SK-N-SH treated with all-trans-retinoic acid at 6 μM for 48 hours (cell line): ENCODE results near the gene FOXN3.

Experiments used
- ATAC-seq: fragments of 200-7000 bp; cut with Tn5 transposase; 3 replicates; pipeline ENCODE4 v1.9.1; 2020; ENCODE audit warnings: mild to moderate bottlenecking, moderate library complexity
- ARNTL ChIP-seq: fragments of 450-650 bp; formaldehyde crosslinking; IDR thresholded peaks from 2 replicates; pipeline ENCODE4 v1.5.0; 2020; ENCODE audit warnings: low read depth, mild to moderate bottlenecking, moderate library complexity, borderline replicate concordance
- BACH2 ChIP-seq: fragments of 250-450 bp; sonication (Bioruptor Pico); IDR thresholded peaks from 2 replicates; pipeline ENCODE4 v1.9.0; 2021; ENCODE audit warnings: mild to moderate bottlenecking, borderline replicate concordance
- CSDC2 ChIP-seq: fragments of 250-450 bp; sonication (Bioruptor Pico); IDR thresholded peaks from 2 replicates; pipeline ENCODE4 v1.5.0; 2020; ENCODE audit warnings: mild to moderate bottlenecking, moderate library complexity
- ESRRG ChIP-seq: fragments of 250-450 bp; sonication (Bioruptor Pico); IDR thresholded peaks from 2 replicates; pipeline ENCODE4 v1.6.1; 2021; ENCODE audit warnings: mild to moderate bottlenecking
- GLIS3 ChIP-seq: fragments of 250-450 bp; sonication (Bioruptor Pico); IDR thresholded peaks from 2 replicates; pipeline ENCODE4 v1.5.0; 2020; ENCODE audit warnings: mild to moderate bottlenecking, moderate library complexity
- ISL1 ChIP-seq: fragments of 250-450 bp; sonication (Bioruptor Pico); IDR thresholded peaks from 2 replicates; pipeline ENCODE4 v2.1.2; 2022; ENCODE audit warnings: mild to moderate bottlenecking, moderate library complexity
- PATZ1 ChIP-seq: fragments of 250-450 bp; sonication (Bioruptor Pico); IDR thresholded peaks from 2 replicates; pipeline ENCODE4 v1.8.0; 2020; ENCODE audit warnings: mild to moderate bottlenecking, moderate library complexity, borderline replicate concordance
- POU6F1 ChIP-seq: fragments of 250-450 bp; sonication (Bioruptor Pico); IDR thresholded peaks from 2 replicates; pipeline ENCODE4 v1.8.0; 2021; ENCODE audit warnings: low read depth, mild to moderate bottlenecking, moderate library complexity, borderline replicate concordance
- PPARA ChIP-seq: fragments of 250-450 bp; sonication (Bioruptor Pico); IDR thresholded peaks from 2 replicates; pipeline ENCODE4 v1.5.0; 2020; ENCODE audit warnings: mild to moderate bottlenecking, borderline replicate concordance
- RARB ChIP-seq: fragments of 250-450 bp; sonication (Bioruptor Pico); IDR thresholded peaks from 2 replicates; pipeline ENCODE4 v1.8.0; 2021; ENCODE audit warnings: mild to moderate bottlenecking, moderate library complexity
- SNAI2 ChIP-seq: fragments of 250-450 bp; sonication (Bioruptor Pico); IDR thresholded peaks from 2 replicates; pipeline ENCODE4 v1.5.0; 2020; ENCODE audit warnings: mild to moderate bottlenecking, moderate library complexity
- TOX ChIP-seq: fragments of 250-450 bp; sonication (Bioruptor Pico); IDR thresholded peaks from 2 replicates; pipeline ENCODE4 v1.8.0; 2021; ENCODE audit warnings: mild to moderate bottlenecking, moderate library complexity, borderline replicate concordance
- TSHZ2 ChIP-seq: fragments of 250-450 bp; sonication (Bioruptor Pico); IDR thresholded peaks from 2 replicates; pipeline ENCODE4 v1.5.0; 2020; ENCODE audit warnings: mild to moderate bottlenecking, moderate library complexity
- ZC3H10 ChIP-seq: fragments of 250-450 bp; sonication (Bioruptor Pico); IDR thresholded peaks from 2 replicates; pipeline ENCODE4 v1.5.1; 2021; ENCODE audit warnings: mild to moderate bottlenecking, moderate library complexity
- ZFP3 ChIP-seq: fragments of 250-450 bp; sonication (Bioruptor Pico); IDR thresholded peaks from 2 replicates; pipeline ENCODE4 v1.5.0; 2020; ENCODE audit warnings: mild to moderate bottlenecking, moderate library complexity
- ZFP30 ChIP-seq: fragments of 450-650 bp; formaldehyde crosslinking; IDR thresholded peaks from 2 replicates; pipeline ENCODE4 v1.5.0; 2022; ENCODE audit warnings: mild to moderate bottlenecking, moderate library complexity
- ZNF565 ChIP-seq: fragments of 450-650 bp; formaldehyde crosslinking; conservative IDR thresholded peaks from 2 replicates; pipeline ENCODE4 v1.5.0; 2020; ENCODE audit warnings: low read depth, mild to moderate bottlenecking, moderate library complexity
- ZNF70 ChIP-seq: fragments of 450-650 bp; formaldehyde crosslinking; IDR thresholded peaks from 2 replicates; pipeline ENCODE4 v1.5.0; 2020; ENCODE audit warnings: mild to moderate bottlenecking, moderate library complexity
- ZNF8 ChIP-seq: fragments of 450-650 bp; formaldehyde crosslinking; IDR thresholded peaks from 2 replicates; pipeline ENCODE4 v1.5.0; 2020; ENCODE audit warnings: mild to moderate bottlenecking, moderate library complexity

Gene FOXN3

GRCh38 chr14:89269404-89269803, 147.6 kb downstream of the FOXN3 start (continued):
- TF ChIP-seq TSHZ2 (CRISPR knock-in tag) (no peak), ZFP3 (CRISPR knock-in tag) (no peak), PPARA (CRISPR knock-in tag) (no peak), CSDC2 (no peak)

GRCh38 chr14:89268514-89268913, 148.5 kb downstream of the FOXN3 start:
- no peak for ATAC-seq
- no peak for TF ChIP-seq TOX (CRISPR knock-in tag)
- no peak for TF ChIP-seq ZNF8 (CRISPR knock-in tag)
- no peak for TF ChIP-seq ESRRG
- TF ChIP-seq CSDC2: no peak
- TF ChIP-seq POU6F1 (CRISPR knock-in tag): no peak
- no peak for TF ChIP-seq ISL1 (CRISPR knock-in tag)
- TF ChIP-seq SNAI2: no peak

GRCh38 chr14:89267656-89268055, 149.4 kb downstream of the FOXN3 start:
- ATAC-seq: no peak
- TF ChIP-seq RARB (CRISPR knock-in tag): no peak

- ATAC-seq: no peak
- no peak for TF ChIP-seq TOX (CRISPR knock-in tag)
Observed at GRCh38 chr14:89267163-89267562, 149.9 kb downstream of the FOXN3 start.

GRCh38 chr14:89266754-89267153, 150.3 kb downstream of the FOXN3 start:
- TF ChIP-seq GLIS3 (CRISPR knock-in tag) (no peak), TOX (CRISPR knock-in tag) (no peak), RARB (CRISPR knock-in tag) (no peak), ARNTL (no peak), ZNF8 (CRISPR knock-in tag) (no peak), ZFP3 (CRISPR knock-in tag) (no peak), PATZ1 (CRISPR knock-in tag) (no peak), POU6F1 (CRISPR knock-in tag) (no peak), ZC3H10 (CRISPR knock-in tag) (no peak), BACH2 (no peak), ZNF70 (CRISPR knock-in tag) (no peak), ZFP30 (CRISPR knock-in tag) (no peak), ISL1 (CRISPR knock-in tag) (no peak), SNAI2 (no peak), ZNF565 (CRISPR knock-in tag) (no peak)
- TF ChIP-seq, all 23 proteins: peak for 0
- ATAC-seq: no peak
